Measurements from ENCODE around the gene GMDS.

GRCh38 chr6:1703091-1703855 lies 542.1 kb downstream of the GMDS start:
- TF ChIP-seq CTCF (conservative IDR thresholded peaks at IDR 0.05 in 1 of 2, IDR thresholded peaks at IDR 0.05 in 1 of 2; ENCODE audit: extremely low read depth in 1 of 2, insufficient read depth in 1 of 2, low read depth in 1 of 2, low read length in 2 of 2) (no peak), EZH2 (IDR thresholded peaks at IDR 0.05; ENCODE audit: borderline replicate concordance, low read length) (no peak)
